Thoracic aorta (tissue), 2 donors: Measurements from ENCODE around the gene RYR1. TPM values are rescaled to one million over a fixed set of nuclear protein-coding genes. Genes with fewer than 3 reads are reported as not detected.

Experiments used
- ATAC-seq: fragments of 150-250 bp; one replicate; pipeline ENCODE4 v1.8.0; 2017; ENCODE audit warnings: low read depth; ENCODE audit not compliant: insufficient number of reproducible peaks, low FRiP score
- DNase-seq: peaks from one replicate; pipeline ENCODE4 v3.0.0-alpha.2; 2020; ENCODE audit warnings: low spot score
- H3K27ac ChIP-seq, 2 donors: fragments of 200-600 bp; sonication (generic); 1 replicate in 1 of 2; 2 replicates in 1 of 2; pipeline ENCODE4 v1.5.1; 2016; ENCODE audit warnings: mild to moderate bottlenecking in 2 of 2, moderate library complexity in 2 of 2
- H3K27me3 ChIP-seq: fragments of 200-600 bp; sonication (generic); replicated peaks from 2 replicates; pipeline ENCODE4 v1.6.0; 2016; ENCODE audit warnings: mild to moderate bottlenecking; ENCODE audit not compliant: insufficient read depth
- H3K36me3 ChIP-seq: fragments of 200-600 bp; sonication (generic); one replicate; pipeline ENCODE4 v1.5.1; 2016
- H3K4me1 ChIP-seq, 2 donors: fragments of 200-600 bp; sonication (generic); 1 replicate in 1 of 2; 2 replicates in 1 of 2; pipeline versions ENCODE4 v1.5.1 to v1.6.0; 2016; ENCODE audit warnings: low read depth in 2 of 2, mild to moderate bottlenecking in 1 of 2; ENCODE audit not compliant: control insufficient read depth in 1 of 2
- H3K4me3 ChIP-seq: fragments of 200-600 bp; sonication (generic); 2 replicates; pipeline ENCODE4 v1.5.1; 2016; ENCODE audit warnings: mild to moderate bottlenecking
- H3K9me3 ChIP-seq: fragments of 200-600 bp; sonication (generic); 2 replicates; pipeline ENCODE4 v1.5.1; 2016
- CTCF ChIP-seq: fragments of 200-600 bp; sonication (generic); IDR thresholded peaks from one replicate; pipeline ENCODE4 v1.5.1; 2019; ENCODE audit warnings: antibody characterized with exemption
- total RNA-seq, 2 donors: library from RNA; depleted of rRNA; stranded (reverse); fragments of >200 nt; gene quantifications; one replicate each; pipeline versions ENCODE4 v1.1.0 to v1.2.3, GENCODE V29; 2016

Gene RYR1
- total RNA-seq, 2 donors from 2014 or later: 3.8 to 4.3 TPM

DNA sequence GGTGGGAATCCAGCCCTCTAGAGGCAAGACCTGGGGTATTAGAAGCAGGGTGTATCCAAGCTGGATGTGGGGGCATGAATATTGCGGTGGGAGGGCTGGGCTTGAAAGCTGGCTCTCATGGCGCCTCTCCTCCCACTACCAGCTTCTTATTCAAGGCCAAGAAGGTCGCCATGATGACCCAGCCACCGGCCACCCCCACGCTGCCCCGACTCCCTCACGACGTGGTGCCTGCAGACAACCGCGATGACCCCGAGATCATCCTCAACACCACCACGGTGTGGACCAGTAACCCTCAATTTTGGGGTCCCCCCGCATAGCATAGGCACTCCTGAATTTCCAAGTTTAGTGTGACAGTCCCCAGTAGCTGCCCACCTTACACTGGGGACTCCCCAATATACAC is 41.7 kb downstream of the RYR1 start:
- no peaks in the 10 kb centered on the region for H3K36me3 ChIP-seq
- no peak overlapping the region for H3K4me3 ChIP-seq
- DNase-seq (no peak), ATAC-seq (no peak)
- H3K27me3 ChIP-seq: no peaks in the 10 kb centered on the region
- H3K4me1 ChIP-seq: no peaks in the 10 kb centered on the region
- no peaks in the 10 kb centered on the region for H3K9me3 ChIP-seq
- H3K27ac ChIP-seq: no peak overlapping the region
- TF ChIP-seq CTCF: no peak

- no peak overlapping the region for H3K27ac ChIP-seq
- no peaks in the 10 kb centered on the region for H3K27me3 ChIP-seq
- no peaks in the 10 kb centered on the region for H3K36me3 ChIP-seq
- no peak overlapping the region for H3K4me3 ChIP-seq
- ATAC-seq: no peak
- H3K9me3 ChIP-seq: no peaks in the 10 kb centered on the region
- no peak for TF ChIP-seq CTCF
- no peaks in the 10 kb centered on the region for H3K4me1 ChIP-seq
- DNase-seq: no peak
Observed at GRCh38 chr19:38478273-38478971, 44.9 kb downstream of the RYR1 start.

GRCh38 chr19:38482496-38482895 is 49.0 kb downstream of the RYR1 start:
- DNase-seq: no peak
- ATAC-seq: no peak
- Histone ChIP-seq H3K4me1 (no peaks in the 10 kb centered on the region), H3K27me3 (no peaks in the 10 kb centered on the region), H3K4me3 (no peak overlapping the region), H3K27ac (no peak overlapping the region), H3K9me3 (no peaks in the 10 kb centered on the region), H3K36me3 (no peaks in the 10 kb centered on the region)
- TF ChIP-seq CTCF: no peak

DNA sequence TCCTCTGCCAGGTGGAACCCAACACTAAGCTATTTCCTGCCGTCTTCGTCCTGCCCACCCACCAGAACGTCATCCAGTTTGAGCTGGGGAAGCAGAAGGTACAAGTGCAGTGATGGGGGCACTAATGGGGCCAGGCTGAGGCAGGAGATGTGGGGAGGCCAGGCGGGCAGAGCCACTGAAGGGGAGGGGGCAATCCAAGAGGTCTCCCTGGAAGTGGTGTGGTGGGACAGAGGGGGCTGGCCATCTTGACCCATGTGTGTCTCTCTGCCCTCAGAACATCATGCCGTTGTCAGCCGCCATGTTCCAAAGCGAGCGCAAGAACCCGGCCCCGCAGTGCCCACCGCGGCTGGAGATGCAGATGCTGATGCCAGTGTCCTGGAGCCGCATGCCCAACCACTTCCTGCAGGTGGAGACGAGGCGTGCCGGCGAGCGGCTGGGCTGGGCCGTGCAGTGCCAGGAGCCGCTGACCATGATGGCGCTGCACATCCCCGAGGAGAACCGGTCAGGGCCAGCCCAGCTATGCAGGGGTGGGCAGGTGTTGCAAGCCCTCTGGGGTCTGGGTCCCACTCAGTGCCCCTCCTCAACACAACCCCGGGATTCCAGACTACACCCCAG is 49.6 kb downstream of the RYR1 start:
- DNase-seq: no peak
- H3K4me1 ChIP-seq: no peaks in the 10 kb centered on the region
- ATAC-seq: no peak
- no peak overlapping the region for H3K27ac ChIP-seq
- H3K4me3 ChIP-seq: no peak overlapping the region
- H3K9me3 ChIP-seq: no peaks in the 10 kb centered on the region
- H3K27me3 ChIP-seq: no peaks in the 10 kb centered on the region
- no peak for TF ChIP-seq CTCF
- no peaks in the 10 kb centered on the region for H3K36me3 ChIP-seq

GRCh38 chr19:38484747-38485146 is 51.3 kb downstream of the RYR1 start:
- H3K27ac ChIP-seq: no peak overlapping the region
- H3K4me3 ChIP-seq: no peak overlapping the region
- H3K36me3 ChIP-seq: no peaks in the 10 kb centered on the region
- TF ChIP-seq CTCF: no peak
- ATAC-seq (no peak), DNase-seq (no peak)
- H3K9me3 ChIP-seq: no peaks in the 10 kb centered on the region
- no peaks in the 10 kb centered on the region for H3K4me1 ChIP-seq
- no peaks in the 10 kb centered on the region for H3K27me3 ChIP-seq
